NT2/D1 (cell line): Measurements from ENCODE around the gene LCOR.
"Not testable (repeated sequence)": the region's sequence is repeated elsewhere in the genome, so short reads cannot be mapped to it uniquely, and the experiment has no call there.

Experiments
- DNase-seq: peaks from one replicate; pipeline ENCODE4 v3.0.0-alpha.2; 2011; ENCODE audit warnings: low read depth, low spot score
- H3K27me3 ChIP-seq: 2 replicates; pipeline ENCODE4 v1.6.0; 2011; ENCODE audit warnings: mild to moderate bottlenecking; ENCODE audit not compliant: insufficient read length, insufficient read depth
- H3K36me3 ChIP-seq: 2 replicates; pipeline ENCODE4 v1.6.1; 2011; ENCODE audit warnings: mild to moderate bottlenecking, low read length, mixed read lengths; ENCODE audit not compliant: insufficient read depth, insufficient read length
- H3K4me1 ChIP-seq: 2 replicates; pipeline ENCODE4 v1.5.1; 2011; ENCODE audit not compliant: insufficient read depth, insufficient read length
- H3K4me3 ChIP-seq: 2 replicates; pipeline ENCODE4 v1.5.1; 2011; ENCODE audit warnings: low read depth; ENCODE audit not compliant: insufficient read length
- H3K9ac ChIP-seq: 2 replicates; pipeline ENCODE4 v1.6.0; 2011; ENCODE audit warnings: low read depth; ENCODE audit not compliant: insufficient read length
- H3K9me3 ChIP-seq: 2 replicates; pipeline ENCODE4 v1.5.1; 2011; ENCODE audit warnings: mild to moderate bottlenecking, low read length; ENCODE audit not compliant: insufficient read depth
- SUZ12 ChIP-seq: IDR thresholded peaks from 2 replicates; pipeline ENCODE4 v1.6.1; 2011; ENCODE audit not compliant: insufficient read length, insufficient read depth; ENCODE audit errors: extremely low read depth
- YY1 ChIP-seq: IDR thresholded peaks from 2 replicates; pipeline ENCODE4 v1.6.1; 2011; ENCODE audit not compliant: insufficient read length, insufficient read depth
- ZNF274 ChIP-seq: IDR thresholded peaks from 2 replicates; pipeline ENCODE4 v1.6.1; 2011; ENCODE audit warnings: mild to moderate bottlenecking, low read depth, low read length

Gene LCOR

DNA sequence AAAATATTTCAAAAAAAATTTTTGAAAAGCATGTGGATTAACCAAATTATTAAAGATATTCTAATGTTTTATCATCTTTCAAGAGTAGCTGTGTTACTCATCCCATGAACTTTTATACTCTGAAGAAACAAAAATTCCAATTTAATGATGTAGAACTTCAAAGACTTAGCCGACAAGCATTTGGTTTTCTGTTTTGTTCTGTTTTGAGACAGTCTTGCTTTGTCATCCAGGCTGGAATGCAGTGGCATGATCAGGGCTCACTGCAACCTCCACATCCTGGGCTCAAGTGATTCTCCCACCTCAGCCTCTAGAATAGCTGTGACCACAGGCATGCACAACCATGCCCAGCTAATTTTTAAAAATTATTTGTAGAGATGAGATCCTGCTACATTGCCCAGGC is 17.8 kb upstream of the LCOR start:
- H3K27me3 ChIP-seq, result no peaks in the 10 kb centered on the region
- TF ChIP-seq YY1, result no peak
- no peak for TF ChIP-seq SUZ12
- TF ChIP-seq ZNF274, result no peak
- H3K4me1 ChIP-seq, result no peaks in the 10 kb centered on the region
- DNase-seq, result no peak
- no peak overlapping the region for H3K9ac ChIP-seq
- H3K36me3 ChIP-seq, result no peaks in the 10 kb centered on the region
- no peak overlapping the region for H3K4me3 ChIP-seq
- H3K9me3 ChIP-seq, result no peaks in the 10 kb centered on the region

DNA sequence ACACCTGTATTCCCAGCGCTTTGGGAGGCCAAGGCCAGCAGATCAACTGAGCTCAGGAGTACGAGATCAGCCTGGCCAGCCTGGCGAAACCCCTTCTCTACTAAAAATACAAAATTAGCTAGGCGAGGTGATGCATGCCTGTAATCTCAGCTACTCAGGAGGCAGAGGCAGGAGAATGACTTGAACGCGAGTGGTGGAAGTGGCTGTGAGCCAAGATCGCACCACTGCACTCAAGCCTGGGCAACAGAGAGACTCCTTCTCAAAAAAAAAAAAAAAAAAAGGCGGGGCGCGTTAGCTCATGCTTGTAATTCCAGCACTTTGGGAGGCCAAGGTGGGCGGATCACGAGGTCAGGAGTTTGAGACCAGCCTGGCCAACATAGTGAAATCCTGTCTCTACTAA is 13.1 kb upstream of the LCOR start:
- H3K4me1 ChIP-seq, H3K9me3 ChIP-seq, H3K36me3 ChIP-seq, H3K4me3 ChIP-seq, H3K27me3 ChIP-seq, DNase-seq, H3K9ac ChIP-seq: not testable (repeated sequence)

DNA sequence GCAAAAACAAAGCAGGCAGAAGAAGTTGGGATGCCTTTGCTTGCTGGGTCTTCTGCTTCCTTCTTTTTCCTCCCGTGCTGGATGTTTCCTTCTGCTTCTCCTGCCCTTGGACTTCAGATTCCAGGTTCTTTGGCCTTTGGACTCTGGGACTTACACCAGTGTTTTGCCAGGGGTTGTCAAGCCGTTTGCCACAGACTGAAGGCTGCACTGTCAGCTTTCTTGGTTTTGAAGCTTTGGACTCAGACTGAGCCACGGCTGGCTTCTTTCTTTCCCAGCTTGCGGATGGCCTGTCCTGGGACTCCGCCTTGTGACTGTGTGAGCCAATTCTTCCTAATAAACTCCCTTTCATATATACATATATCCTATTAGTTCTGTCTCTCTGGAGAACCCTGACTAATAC is 11.3 kb upstream of the LCOR start:
- H3K27me3 ChIP-seq, result no peaks in the 10 kb centered on the region
- TF ChIP-seq ZNF274, result no peak
- TF ChIP-seq YY1, result no peak
- TF ChIP-seq SUZ12, result no peak
- H3K9ac ChIP-seq, result no peak overlapping the region
- DNase-seq, result no peak
- H3K4me3 ChIP-seq, result no peak overlapping the region
- H3K9me3 ChIP-seq, result no peaks in the 10 kb centered on the region
- no peaks in the 10 kb centered on the region for H3K4me1 ChIP-seq
- no peaks in the 10 kb centered on the region for H3K36me3 ChIP-seq

DNA sequence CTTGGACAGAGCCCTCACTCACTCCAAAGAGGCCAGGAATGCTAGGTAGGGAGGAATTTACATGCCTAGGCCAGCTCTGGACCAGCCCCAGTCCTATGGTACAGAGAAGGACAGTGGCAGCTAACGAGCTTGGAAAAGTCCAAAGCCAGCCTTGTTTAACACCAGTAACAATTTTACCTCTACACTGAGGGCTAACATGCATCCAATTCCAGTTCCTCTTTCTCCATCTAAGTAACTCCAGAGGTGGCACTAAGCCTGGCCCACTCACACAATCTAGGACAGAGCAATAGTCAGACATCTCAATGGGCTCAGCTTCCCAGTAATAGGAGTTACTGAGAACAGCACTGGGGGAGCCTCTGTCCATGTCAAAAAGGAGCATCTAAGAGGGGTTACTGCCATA is 5.7 kb upstream of the LCOR start:
- Histone ChIP-seq H3K4me3 (no peak overlapping the region), H3K27me3 (no peaks in the 10 kb centered on the region), H3K9ac (no peak overlapping the region), H3K4me1 (no peaks in the 10 kb centered on the region), H3K36me3 (no peaks in the 10 kb centered on the region), H3K9me3 (no peaks in the 10 kb centered on the region)
- DNase-seq, result no peak
- TF ChIP-seq SUZ12, result no peak
- no peak for TF ChIP-seq YY1
- TF ChIP-seq ZNF274, result no peak

DNA sequence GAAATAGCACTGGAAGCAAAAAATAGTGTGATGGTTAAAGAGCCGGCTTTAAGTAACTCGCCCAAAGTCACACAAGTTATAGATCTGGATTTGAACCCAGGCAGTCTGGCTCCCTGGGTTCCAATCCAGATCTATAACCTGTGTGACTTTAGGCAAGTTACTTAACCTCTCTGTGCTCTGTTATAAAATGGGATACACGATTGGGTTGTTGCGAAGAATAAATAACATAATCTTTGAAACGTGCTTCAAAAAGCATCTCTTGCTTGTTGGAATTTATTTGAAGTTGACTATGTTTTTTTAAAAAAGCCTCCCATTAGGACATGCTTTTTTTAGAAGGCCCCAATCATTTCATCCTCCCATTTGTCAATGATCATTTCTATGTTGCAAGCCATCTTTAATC is 3.5 kb upstream of the LCOR start:
- no peaks in the 10 kb centered on the region for H3K36me3 ChIP-seq
- no peaks in the 10 kb centered on the region for H3K9me3 ChIP-seq
- no peaks in the 10 kb centered on the region for H3K27me3 ChIP-seq

DNA sequence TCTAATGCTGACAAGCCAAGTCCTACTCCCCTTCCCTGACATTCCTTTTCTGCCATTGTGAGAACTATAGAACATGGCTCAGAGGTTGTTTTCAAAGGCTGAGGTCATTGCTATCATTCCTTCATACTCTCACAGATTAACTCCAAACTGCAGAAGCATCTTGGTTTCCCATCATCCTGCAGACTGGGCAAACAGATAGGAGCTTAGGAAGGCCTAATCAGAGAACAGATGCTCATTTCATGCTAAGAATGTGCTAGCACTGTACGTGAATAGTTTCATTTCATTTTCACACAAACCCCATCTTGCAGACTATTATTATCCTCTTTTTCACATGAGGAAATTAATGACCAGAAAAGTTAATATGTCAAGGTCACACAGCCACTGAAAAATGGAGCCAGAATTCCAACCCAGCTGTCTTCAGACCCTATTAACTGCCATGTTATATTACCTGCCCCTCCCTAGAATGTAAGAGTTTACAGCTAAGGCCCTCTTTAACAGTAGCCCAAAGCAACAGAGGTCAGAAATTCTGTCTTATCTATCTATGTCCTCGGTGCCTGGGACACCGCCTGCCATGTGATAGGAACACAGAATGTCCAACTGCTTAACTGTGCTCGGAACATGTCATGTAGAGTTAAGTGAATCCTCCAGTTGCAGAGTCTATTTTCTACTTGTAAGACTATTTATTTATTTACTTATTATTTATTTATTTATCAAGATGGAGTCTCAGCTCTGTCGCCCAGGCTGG is 2.9 kb upstream of the LCOR start:
- TF ChIP-seq YY1 (no peak), ZNF274 (no peak), SUZ12 (no peak)
- Histone ChIP-seq H3K9me3 (no peaks in the 10 kb centered on the region), H3K27me3 (no peaks in the 10 kb centered on the region), H3K4me1 (no peaks in the 10 kb centered on the region), H3K9ac (no peak overlapping the region), H3K36me3 (no peaks in the 10 kb centered on the region), H3K4me3 (no peak overlapping the region)
- no peak for DNase-seq

More for the DNA sequence above, 3.5 kb upstream of the LCOR start:
- no peak overlapping the region for H3K4me3 ChIP-seq
- no peak for DNase-seq
- no peak overlapping the region for H3K9ac ChIP-seq
- TF ChIP-seq SUZ12 (no peak), YY1 (no peak), ZNF274 (no peak)
- no peaks in the 10 kb centered on the region for H3K4me1 ChIP-seq

DNA sequence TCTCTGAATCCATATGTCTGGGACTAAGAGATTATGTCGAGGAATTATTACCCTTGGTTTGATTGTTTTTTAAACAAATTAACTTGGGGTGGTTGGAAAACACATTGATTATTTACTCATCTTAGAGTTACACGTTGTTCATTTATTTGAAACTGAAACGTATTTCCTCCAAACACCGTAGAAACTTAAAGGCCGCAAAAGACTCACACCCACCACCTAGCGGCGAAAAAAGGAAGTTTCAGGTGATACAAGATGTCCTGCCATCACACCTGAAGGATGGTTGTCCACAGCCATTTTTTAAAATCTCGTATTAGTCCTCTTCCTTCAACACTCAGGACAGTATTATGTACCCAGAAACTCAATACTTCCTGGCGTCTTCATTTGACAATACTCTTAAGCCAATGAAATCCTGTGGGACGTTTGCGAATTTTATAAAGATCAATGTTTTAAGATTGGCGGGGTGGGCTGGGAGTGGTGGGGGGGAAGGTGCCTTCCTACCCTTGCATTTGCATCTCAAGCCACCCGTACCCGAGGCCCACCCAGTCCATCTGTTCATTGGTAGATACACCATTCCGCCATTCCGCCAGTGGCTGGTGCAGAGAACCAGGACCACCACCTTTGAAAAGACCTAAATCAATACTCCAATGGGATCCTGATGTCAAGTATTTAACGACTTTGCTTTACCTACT is 1.4 kb upstream of the LCOR start:
- TF ChIP-seq ZNF274 (no peak), SUZ12 (no peak), YY1 (no peak)
- no peaks in the 10 kb centered on the region for H3K36me3 ChIP-seq
- H3K4me1 ChIP-seq, result no peaks in the 10 kb centered on the region
- DNase-seq, result peak; percentile 42
- no peaks in the 10 kb centered on the region for H3K27me3 ChIP-seq
- H3K4me3 ChIP-seq, result no peak overlapping the region
- H3K9ac ChIP-seq, result no peak overlapping the region
- no peaks in the 10 kb centered on the region for H3K9me3 ChIP-seq
